ENCODE data around the gene CLRN3.
A peak's percentile ranks its signal among the peaks of the same experiment; 100 is the strongest.

Gene CLRN3

GRCh38 chr10:127918572-127918971 lies 25.8 kb upstream of the CLRN3 start:
- DNase-seq = peak; percentile 38 to 43

DNA sequence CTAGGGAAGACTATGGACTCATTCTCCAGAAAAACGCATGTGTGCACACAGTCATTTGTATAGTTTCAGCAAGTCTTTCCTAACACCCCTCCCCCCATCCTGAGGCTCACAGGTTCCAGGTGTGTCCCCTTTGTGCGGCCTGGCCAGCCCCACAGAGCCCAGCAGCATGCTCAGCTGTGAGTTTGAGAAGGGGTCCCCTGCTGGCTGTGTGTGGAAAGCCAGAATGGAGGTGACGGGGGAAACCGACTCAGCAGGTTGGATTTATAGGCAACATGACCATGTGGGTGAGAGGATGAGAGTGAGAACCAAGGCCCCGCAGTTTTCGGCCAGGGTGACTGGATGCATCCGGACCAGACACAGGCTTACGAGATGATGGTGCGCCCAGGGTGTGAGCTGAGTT lies 24.1 kb upstream of the CLRN3 start:
- no peak for DNase-seq

GRCh38 chr10:127915324-127915723 lies 22.6 kb upstream of the CLRN3 start:
- DNase-seq = no peak

DNA sequence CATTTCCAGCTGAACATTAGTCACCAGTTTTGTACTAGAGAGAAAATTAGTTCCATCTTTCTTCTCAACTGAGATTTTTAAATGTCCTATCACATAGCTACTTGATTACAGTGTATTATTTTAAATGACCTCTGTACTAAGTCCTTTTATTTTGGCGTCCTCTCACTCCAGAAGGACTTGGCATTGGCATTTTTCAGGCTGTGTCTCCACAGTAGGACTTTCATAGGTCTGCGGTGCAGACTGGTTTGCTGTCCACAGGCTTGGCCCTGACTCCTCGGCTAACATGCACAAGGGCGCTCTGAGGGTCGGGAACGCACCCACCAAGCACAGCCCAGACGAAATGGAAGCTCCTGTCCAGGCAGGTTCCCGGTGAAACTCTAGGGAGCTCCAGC lies 20.6 kb upstream of the CLRN3 start:
- no peak for DNase-seq

DNA sequence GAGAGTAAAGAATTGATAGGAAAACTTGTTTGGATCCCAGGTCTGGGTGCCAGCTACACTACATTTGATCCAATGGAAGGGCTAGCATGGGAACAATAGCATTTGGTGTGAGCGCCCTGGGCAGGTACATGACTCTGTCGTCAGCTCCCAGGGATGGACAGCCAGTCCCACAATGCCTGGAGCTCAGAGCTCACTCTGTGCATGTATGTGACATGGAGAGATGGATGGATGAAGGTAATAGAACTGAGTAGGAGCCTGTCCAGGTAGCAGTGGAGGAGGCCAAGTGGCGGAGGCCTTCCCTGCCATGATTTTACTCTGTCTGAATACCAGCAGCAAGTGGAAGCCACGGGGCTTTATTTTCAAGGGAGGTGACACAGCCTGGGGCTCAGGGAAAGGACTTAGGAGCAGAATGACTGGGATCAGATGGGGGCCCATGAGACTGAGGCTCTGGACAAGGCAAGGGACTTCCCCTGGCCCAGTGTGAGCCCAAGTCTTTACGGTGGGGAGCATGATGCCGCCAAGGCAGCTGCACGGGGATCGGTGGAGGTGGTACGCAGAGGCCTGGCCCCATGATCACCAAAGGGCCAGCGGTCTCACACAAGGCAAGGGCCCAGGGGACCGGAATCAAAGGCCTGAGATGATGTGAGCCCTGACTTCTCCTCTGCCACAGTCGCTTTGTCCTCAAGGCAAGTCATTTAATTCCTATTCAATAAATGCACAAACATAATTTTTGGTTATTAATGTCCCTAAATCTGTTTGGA lies 20.0 kb upstream of the CLRN3 start:
- DNase-seq = no peak

DNA sequence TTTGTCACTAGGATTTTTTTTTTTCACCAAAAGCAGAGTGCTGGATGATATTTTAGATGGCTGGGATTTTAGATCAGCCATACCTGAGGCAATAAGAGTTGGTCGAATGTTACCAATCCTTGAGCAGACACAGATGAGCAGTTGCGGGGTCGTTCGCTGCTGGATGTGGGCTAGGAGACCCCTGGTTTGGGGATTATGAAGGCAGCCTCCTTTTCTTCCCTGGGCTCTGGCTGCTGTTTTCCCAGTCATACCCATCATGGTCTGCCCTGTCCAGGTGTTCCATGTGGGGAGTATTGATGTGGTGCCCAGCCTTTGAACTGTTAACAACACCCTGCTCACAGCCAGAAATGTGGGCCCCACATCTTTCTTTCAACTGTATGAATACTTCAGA lies 19.1 kb upstream of the CLRN3 start:
- no peak for DNase-seq

- no peak for DNase-seq
These were observed 18.6 kb upstream of the CLRN3 start for GRCh38 chr10:127911218-127911866.

DNA sequence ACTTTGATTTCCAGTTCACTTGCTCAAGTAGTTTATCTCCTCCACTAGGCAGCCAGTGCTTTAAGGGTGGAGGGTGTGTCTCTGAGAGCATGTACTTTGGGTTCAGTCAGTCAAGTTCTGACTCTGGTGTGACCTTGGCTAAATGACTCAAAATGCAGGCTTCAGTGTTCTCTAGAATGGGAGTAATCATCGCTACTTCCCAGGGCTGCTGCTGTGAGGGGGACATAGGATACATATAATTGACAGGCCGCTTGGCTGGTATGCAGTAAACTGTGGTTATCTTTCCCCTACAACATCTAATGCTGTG lies 17.7 kb upstream of the CLRN3 start:
- no peak for DNase-seq

DNA sequence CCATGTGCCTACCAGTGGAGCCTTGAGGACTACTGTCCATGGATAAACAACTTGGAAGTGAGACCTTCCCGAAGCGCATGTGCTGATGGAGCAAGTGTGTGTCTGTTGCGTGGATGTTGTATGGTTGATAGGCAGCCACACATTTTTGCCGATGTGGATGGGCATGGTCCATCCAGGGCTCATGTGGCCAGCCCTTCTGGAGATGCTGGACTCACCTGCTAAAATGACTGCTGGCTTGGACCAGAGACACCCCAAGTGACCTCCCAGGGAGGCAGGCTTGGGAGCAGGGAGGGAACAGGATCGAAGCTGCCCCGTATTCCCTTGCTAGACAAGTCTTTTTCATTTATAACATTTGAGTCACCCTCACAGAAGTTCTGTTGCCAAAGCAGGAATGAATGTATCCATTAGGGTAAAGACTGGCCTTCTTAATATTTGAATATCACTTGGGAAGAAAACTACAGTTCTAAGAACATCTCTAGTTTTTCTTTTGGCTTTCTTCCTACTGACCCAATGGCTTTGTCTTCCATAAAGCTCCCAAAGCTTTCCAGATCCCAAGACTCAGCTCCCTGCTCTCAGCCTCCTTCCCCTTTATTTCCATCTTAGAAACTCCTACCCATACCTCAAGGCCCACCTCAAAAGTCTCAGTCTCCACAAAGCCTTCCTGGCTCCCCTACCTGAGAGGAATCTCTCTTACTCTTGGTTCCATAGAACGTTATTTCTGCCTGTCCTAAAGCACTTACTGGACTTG lies 17.1 kb upstream of the CLRN3 start:
- no peak for DNase-seq

- DNase-seq = no peak
These were observed 16.2 kb upstream of the CLRN3 start for GRCh38 chr10:127908959-127909267.

DNA sequence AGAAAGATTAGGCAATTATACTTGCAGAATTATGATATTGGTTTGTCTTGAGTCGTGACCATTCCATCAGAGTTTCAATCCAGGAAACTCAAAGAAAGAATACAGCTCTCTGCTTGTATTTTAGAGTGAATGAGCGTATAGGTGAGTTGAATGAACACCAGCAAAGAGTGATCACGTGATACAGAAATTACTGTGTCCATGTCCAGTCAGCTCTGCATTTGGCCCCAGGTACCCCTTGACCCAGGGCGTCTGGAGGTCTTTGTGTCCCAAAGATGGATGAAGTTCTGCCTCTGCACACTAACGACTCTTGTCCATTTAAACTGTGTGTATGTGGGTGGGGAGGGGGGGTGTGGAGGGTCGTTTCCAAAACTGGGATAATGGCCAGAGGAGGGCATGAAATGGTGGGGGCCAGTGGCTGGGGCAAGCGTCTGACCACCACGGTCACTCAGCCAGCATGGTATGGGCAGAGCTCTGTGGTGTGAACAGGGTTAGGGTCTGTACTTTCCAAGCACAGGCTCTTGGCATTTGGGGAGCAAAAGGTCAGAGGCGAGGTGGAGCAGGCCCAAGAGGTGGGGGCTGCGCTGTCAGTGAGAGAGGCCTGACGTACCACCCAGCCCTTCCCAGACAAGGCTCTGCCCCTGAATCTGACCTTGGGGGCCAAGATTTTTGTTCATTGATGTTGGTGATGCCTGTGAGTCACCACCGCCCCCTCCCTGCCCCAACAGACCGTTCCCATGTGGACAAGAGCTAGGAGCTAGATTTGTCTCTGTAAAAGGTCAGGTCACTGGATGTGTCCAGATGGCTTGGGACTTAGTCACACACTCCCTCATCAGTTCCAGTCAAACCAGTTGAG lies 15.6 kb upstream of the CLRN3 start:
- DNase-seq = no peak

DNA sequence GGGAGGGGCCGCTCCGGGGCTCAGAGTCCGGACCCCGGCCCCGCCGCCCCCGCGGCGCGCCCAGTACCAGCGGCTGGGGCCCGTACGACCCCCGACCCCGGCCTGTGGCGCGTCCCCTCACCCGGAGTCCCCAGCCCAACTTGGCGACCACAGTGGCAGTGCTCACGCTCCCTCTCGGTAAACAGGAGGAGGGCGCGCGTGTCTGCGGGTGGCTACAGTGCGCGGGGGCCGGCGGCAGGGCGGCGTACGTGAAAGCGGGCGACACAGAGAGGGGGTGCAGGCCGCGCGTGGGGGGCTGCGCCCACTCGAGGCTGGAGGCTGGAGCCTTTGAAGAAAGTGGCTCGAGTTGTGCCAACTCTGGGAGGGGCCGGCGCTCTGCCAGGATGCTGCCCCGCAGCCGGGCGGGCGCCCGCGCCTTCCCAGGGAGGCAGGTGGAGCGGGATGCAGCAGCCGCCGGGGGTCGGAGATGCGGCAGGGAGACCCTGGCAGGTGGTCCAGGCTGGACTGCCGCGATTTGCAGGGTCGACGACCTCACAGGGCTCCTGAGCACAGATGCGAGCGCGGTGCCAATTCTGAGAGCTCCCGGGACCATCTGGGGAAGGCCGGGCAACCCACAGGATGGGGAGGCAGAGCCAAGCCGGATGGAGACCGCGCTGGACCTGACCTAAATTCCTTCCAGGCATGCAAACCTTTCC lies 14.8 kb upstream of the CLRN3 start:
- no peak for DNase-seq

DNA sequence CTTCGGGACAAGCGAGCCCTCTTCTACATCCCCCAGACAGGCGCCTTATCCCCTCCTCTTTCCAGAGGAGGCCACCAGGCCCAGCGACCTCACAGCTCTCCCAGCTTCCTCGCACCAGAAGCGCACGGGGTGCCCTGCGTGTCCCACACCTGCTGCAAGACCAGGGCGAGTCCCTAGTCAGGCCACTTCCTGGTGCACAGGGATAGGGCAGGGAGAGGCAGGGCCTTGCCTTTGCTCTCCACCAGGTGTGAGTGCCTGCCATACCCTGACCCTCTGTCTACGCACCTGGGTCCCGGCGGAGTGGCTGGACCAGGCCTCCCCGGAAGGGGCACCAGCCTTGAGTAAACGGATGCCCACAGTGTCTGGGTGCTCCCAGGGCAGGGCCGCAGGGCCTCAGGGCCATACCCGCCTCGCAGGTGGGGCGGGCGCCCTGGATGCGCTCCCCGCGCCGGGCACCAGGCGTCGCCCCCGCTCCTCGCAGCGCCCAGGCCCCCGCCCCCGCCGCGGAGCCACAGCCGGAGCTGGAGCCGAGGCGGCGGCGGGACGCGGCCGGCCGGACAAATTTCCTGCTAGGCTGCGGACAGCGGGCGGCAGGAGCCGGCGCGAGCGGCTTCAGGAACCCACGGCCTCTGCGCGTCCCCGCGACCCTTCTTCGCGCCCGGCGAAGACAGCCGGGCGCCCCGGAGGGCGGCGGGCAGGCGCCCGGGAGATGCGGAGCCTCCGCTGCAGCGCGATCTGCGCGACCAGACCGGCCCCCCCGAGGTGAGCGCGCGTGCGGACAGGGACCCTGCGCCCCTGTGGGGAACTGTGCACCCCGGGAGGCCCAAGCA lies 14.0 kb upstream of the CLRN3 start, which contains the start of gene PTPRE:
PTPRE (plus strand) TSS at position 556 of the 830 bp plus-strand sequence. CDS start 133,779 bp downstream, outside the sequence.
- DNase-seq = peak; percentile 41 to 48

DNA sequence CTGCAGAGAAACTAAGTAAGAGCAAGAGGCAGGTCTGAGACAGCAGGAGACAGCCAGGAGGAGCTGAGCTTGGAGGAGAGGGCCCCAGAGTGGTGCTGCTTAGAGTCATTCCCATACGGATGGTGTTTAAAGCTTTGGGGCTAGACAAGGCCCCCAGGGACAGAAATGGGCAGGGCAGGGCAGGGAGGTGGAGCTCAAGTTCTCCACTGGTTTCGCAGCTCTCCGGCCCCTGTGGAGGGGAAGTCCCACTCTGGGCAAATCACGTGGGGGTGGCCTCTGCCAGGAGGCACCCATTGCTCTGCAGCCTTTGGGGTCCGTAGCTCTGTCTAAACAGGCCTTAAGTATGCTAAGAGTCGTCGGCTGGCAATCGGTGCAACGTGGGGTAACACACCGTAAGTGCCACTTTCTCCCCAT lies 13.1 kb upstream of the CLRN3 start:
- no peak for DNase-seq

GRCh38 chr10:127905001-127905847 lies 12.5 kb upstream of the CLRN3 start:
- DNase-seq = no peak

GRCh38 chr10:127904311-127905000 lies 11.7 kb upstream of the CLRN3 start:
- no peak for DNase-seq

- no peak for DNase-seq
These were observed 11.0 kb upstream of the CLRN3 start for GRCh38 chr10:127903789-127904188.

GRCh38 chr10:127899766-127900387 lies 7.1 kb upstream of the CLRN3 start:
- peak; percentile 64 to 73 for DNase-seq

- DNase-seq = no peak
These were observed 4.4 kb upstream of the CLRN3 start for GRCh38 chr10:127897177-127897576.

GRCh38 chr10:127896590-127896989 lies 3.8 kb upstream of the CLRN3 start:
- DNase-seq = no peak
